Measurements from ENCODE around the gene SEMG1. TPM values are rescaled to one million over a fixed set of nuclear protein-coding genes. Genes with fewer than 3 reads are reported as not detected.

SEMG1 gene
- total RNA-seq, 1 donor from 2014 or later, result not detected

- no peak overlapping the region for H3K27ac Mint-ChIP-seq (ENCODE audit: unreplicated experiment)
- TF ChIP-seq CTCF (IDR thresholded peaks at IDR 0.05), result peak; percentile 28
Measured at GRCh38 chr20:45235995-45236394, 29.2 kb downstream of the SEMG1 start.

GRCh38 chr20:45238139-45238538 is 31.3 kb downstream of the SEMG1 start:
- H3K36me3 Mint-ChIP-seq (ENCODE audit: unreplicated experiment), result no peaks in the 10 kb centered on the region
- peaks cover 51% of the 10 kb centered on the region for H3K27me3 Mint-ChIP-seq (ENCODE audit: unreplicated experiment)
- peaks cover 12% of the 10 kb centered on the region for H3K9me3 Mint-ChIP-seq (ENCODE audit: unreplicated experiment)
- no peak for DNase-seq (ENCODE audit: extremely low spot score, unreplicated experiment)
- no peak overlapping the region for H3K4me3 Mint-ChIP-seq (ENCODE audit: unreplicated experiment)
- no peak overlapping the region for H3K27ac Mint-ChIP-seq (ENCODE audit: unreplicated experiment)
- H3K4me1 Mint-ChIP-seq (ENCODE audit: unreplicated experiment), result no peaks in the 10 kb centered on the region
- TF ChIP-seq CTCF (IDR thresholded peaks at IDR 0.05), result no peak

More at GRCh38 chr20:45235995-45236394, 29.2 kb downstream of the SEMG1 start:
- H3K4me3 Mint-ChIP-seq (ENCODE audit: unreplicated experiment), result no peak overlapping the region
- no peak for DNase-seq (ENCODE audit: extremely low spot score, unreplicated experiment)
- peaks cover 12% of the 10 kb centered on the region for H3K9me3 Mint-ChIP-seq (ENCODE audit: unreplicated experiment)
- H3K27me3 Mint-ChIP-seq (ENCODE audit: unreplicated experiment), result peaks cover 55% of the 10 kb centered on the region
- no peaks in the 10 kb centered on the region for H3K36me3 Mint-ChIP-seq (ENCODE audit: unreplicated experiment)
- no peaks in the 10 kb centered on the region for H3K4me1 Mint-ChIP-seq (ENCODE audit: unreplicated experiment)

- peaks cover 75% of the 10 kb centered on the region for H3K27me3 Mint-ChIP-seq (ENCODE audit: unreplicated experiment)
- no peak for DNase-seq (ENCODE audit: extremely low spot score, unreplicated experiment)
- H3K4me1 Mint-ChIP-seq (ENCODE audit: unreplicated experiment), result no peaks in the 10 kb centered on the region
Measured at GRCh38 chr20:45246109-45246508, 39.3 kb downstream of the SEMG1 start.

GRCh38 chr20:45247865-45248264 is 41.0 kb downstream of the SEMG1 start:
- Mint-ChIP-seq H3K27me3 (ENCODE audit: unreplicated experiment) (peaks cover 77% of the 10 kb centered on the region), H3K4me3 (ENCODE audit: unreplicated experiment) (no peak overlapping the region), H3K36me3 (ENCODE audit: unreplicated experiment) (no peaks in the 10 kb centered on the region), H3K9me3 (ENCODE audit: unreplicated experiment) (no peaks in the 10 kb centered on the region), H3K27ac (ENCODE audit: unreplicated experiment) (no peak overlapping the region), H3K4me1 (ENCODE audit: unreplicated experiment) (no peaks in the 10 kb centered on the region)
- no peak for TF ChIP-seq CTCF (IDR thresholded peaks at IDR 0.05)
- DNase-seq (ENCODE audit: extremely low spot score, unreplicated experiment), result no peak

More at GRCh38 chr20:45246109-45246508, 39.3 kb downstream of the SEMG1 start:
- Mint-ChIP-seq H3K9me3 (ENCODE audit: unreplicated experiment) (no peaks in the 10 kb centered on the region), H3K36me3 (ENCODE audit: unreplicated experiment) (no peaks in the 10 kb centered on the region), H3K4me3 (ENCODE audit: unreplicated experiment) (no peak overlapping the region), H3K27ac (ENCODE audit: unreplicated experiment) (no peak overlapping the region)
- no peak for TF ChIP-seq CTCF (IDR thresholded peaks at IDR 0.05)

- no peak overlapping the region for H3K27ac Mint-ChIP-seq (ENCODE audit: unreplicated experiment)
- DNase-seq (ENCODE audit: extremely low spot score, unreplicated experiment), result no peak
- H3K9me3 Mint-ChIP-seq (ENCODE audit: unreplicated experiment), result no peaks in the 10 kb centered on the region
- TF ChIP-seq CTCF (IDR thresholded peaks at IDR 0.05), result no peak
- H3K27me3 Mint-ChIP-seq (ENCODE audit: unreplicated experiment), result peaks cover 76% of the 10 kb centered on the region
- no peaks in the 10 kb centered on the region for H3K4me1 Mint-ChIP-seq (ENCODE audit: unreplicated experiment)
- H3K36me3 Mint-ChIP-seq (ENCODE audit: unreplicated experiment), result no peaks in the 10 kb centered on the region
- H3K4me3 Mint-ChIP-seq (ENCODE audit: unreplicated experiment), result no peak overlapping the region
Measured at GRCh38 chr20:45248609-45249008, 41.8 kb downstream of the SEMG1 start.

All from osteocyte (in vitro differentiated cells).